ENCODE measurements around the gene GCC1.

GCC1 gene

DNA sequence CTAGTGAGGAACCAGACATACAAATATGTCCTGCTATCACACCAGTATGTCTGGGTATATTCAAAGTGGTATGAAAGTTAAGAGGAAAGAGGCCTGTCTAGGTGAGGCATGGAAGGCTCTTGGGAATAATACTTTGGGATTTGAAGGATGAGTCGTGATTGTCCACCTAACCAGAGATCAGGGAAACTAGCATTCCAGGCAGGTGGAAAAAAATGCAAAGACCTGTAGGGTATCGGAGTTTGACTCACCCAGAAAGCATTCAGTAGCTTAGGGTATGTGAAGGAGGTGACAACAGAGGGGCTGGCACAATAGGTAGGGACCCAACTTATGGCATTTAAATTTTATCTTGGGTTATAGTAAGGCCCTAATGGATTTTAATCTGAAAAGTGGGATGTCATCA, 950 bp upstream of the GCC1 start:
- TF ChIP-seq CTCF (IDR thresholded peaks at IDR 0.05; ENCODE audit: control insufficient read depth, extremely low read depth, insufficient read depth) = no peak
- no peak for DNase-seq (ENCODE audit: low read depth)
- H3K4me3 ChIP-seq (ENCODE audit: low read depth, low read length) = no peak overlapping the region

- TF ChIP-seq CTCF (IDR thresholded peaks at IDR 0.05; ENCODE audit: control insufficient read depth, extremely low read depth, insufficient read depth) = no peak
- DNase-seq (ENCODE audit: low read depth) = no peak
Measured at GRCh38 chr7:127584648-127585043, 750 bp downstream of the GCC1 start.

DNA sequence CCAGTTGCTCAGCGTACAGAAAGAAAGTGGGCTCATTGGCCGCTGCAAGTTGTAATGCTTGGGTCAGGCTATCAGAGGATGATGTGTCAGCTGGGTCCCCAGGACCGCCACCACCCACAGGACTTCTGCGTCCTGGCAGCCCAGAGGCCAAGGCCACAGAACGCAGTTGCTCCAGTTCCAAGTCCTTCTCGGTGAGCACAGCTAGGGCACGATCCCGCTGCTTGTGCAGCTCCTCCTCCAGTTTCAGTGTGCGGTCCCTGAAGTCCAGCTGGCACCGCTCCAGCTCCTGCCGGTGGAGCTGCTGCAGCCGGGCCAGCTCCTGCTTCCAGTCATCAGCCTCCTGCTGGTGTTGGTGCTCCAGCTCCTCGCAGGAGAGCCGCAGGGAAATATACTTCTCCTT, 3.0 kb downstream of the GCC1 start:
- no peak for DNase-seq (ENCODE audit: low read depth)
- no peak overlapping the region for H3K4me3 ChIP-seq (ENCODE audit: low read depth, low read length)
- TF ChIP-seq CTCF (IDR thresholded peaks at IDR 0.05; ENCODE audit: control insufficient read depth, extremely low read depth, insufficient read depth) = no peak

More at GRCh38 chr7:127584648-127585043, 750 bp downstream of the GCC1 start:
- peak overlapping the region; percentile 92 for H3K4me3 ChIP-seq (ENCODE audit: low read depth, low read length)

GRCh38 chr7:127581716-127582115, 3.7 kb downstream of the GCC1 start:
- no peak for TF ChIP-seq CTCF (IDR thresholded peaks at IDR 0.05; ENCODE audit: control insufficient read depth, extremely low read depth, insufficient read depth)
- no peak overlapping the region for H3K4me3 ChIP-seq (ENCODE audit: low read depth, low read length)
- no peak for DNase-seq (ENCODE audit: low read depth)

DNA sequence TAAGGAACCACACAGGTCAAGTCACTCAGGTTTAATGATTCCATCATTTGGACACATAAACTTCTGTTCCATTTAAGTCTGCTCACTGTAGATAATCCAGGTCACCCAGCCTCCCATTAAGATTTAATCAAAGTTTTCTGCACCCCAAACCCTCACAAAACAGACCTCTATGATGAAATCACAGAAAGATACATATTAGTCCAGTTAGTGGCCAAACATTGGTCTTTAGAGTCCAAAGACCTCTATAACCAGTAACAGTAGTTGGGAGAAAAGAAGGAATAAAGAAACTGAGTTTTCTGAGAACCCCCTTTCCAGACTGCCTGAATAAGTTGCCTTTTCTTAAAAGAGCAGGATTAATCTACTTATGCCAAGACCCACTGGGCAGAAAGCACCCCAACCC, 4.8 kb downstream of the GCC1 start:
- H3K4me3 ChIP-seq (ENCODE audit: low read depth, low read length) = no peak overlapping the region
- no peak for TF ChIP-seq CTCF (IDR thresholded peaks at IDR 0.05; ENCODE audit: control insufficient read depth, extremely low read depth, insufficient read depth)
- DNase-seq (ENCODE audit: low read depth) = no peak

- no peak for TF ChIP-seq CTCF (IDR thresholded peaks at IDR 0.05; ENCODE audit: control insufficient read depth, extremely low read depth, insufficient read depth)
- DNase-seq (ENCODE audit: low read depth) = no peak
- no peak overlapping the region for H3K4me3 ChIP-seq (ENCODE audit: low read depth, low read length)
Measured at GRCh38 chr7:127578711-127579275, 6.6 kb downstream of the GCC1 start.

DNA sequence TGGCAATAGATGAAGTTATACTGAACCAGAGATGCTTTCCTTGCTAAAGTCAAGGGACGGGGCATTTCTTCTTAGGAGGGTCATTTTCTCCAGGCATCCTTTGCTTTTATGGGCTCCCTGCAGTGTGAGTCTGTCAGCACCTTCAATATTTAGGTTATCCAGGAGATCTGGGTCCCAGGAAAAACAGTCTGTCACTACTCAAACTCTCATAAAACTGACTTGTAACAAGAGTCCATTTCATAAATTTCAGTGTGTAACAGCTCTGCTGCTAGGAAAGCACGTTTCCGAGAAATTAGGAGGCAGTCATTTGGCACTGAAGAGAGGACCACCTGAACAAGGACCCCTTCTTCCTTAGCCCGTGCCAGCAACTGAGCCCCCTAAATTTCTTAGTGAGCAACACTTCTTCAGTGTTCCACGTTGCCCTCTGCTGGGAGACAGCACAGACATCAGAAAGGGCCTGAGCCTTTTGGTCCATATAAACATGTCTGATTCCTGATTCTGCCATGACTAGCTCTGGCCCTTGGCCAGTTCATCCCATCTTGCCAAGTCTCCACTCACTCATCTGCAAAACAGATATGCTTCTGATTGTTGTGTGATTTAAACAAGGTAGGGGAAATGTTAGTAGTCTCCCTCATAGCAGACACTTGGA, 7.2 kb downstream of the GCC1 start:
- DNase-seq (ENCODE audit: low read depth) = no peak
- TF ChIP-seq CTCF (IDR thresholded peaks at IDR 0.05; ENCODE audit: control insufficient read depth, extremely low read depth, insufficient read depth) = peak; percentile 10; the same call in 1 of the 2 replicates
- no peak overlapping the region for H3K4me3 ChIP-seq (ENCODE audit: low read depth, low read length)

Measured in LNCaP clone FGC (cell line).